KOPT-K1 (cell line): Measurements from ENCODE around the gene RELT.

Experiments used
- H3K27ac ChIP-seq: fragments of 200-600 bp; sonication (generic); 2 replicates; pipeline ENCODE4 v1.5.1; 2016; ENCODE audit warnings: antibody characterized with exemption, mild to moderate bottlenecking, low read depth, low read length; ENCODE audit not compliant: poor library complexity, severe bottlenecking
- H3K36me3 ChIP-seq: fragments of 200-600 bp; sonication (generic); 2 replicates; pipeline ENCODE4 v1.5.1; 2017; ENCODE audit warnings: antibody characterized with exemption, mild to moderate bottlenecking, low read length, moderate library complexity; ENCODE audit not compliant: insufficient read depth
- H3K9me3 ChIP-seq: fragments of 200-600 bp; sonication (generic); 2 replicates; pipeline ENCODE4 v1.5.1; 2017; ENCODE audit warnings: antibody characterized with exemption, low read length, mild to moderate bottlenecking; ENCODE audit not compliant: insufficient read depth, poor library complexity, severe bottlenecking

Gene RELT

DNA sequence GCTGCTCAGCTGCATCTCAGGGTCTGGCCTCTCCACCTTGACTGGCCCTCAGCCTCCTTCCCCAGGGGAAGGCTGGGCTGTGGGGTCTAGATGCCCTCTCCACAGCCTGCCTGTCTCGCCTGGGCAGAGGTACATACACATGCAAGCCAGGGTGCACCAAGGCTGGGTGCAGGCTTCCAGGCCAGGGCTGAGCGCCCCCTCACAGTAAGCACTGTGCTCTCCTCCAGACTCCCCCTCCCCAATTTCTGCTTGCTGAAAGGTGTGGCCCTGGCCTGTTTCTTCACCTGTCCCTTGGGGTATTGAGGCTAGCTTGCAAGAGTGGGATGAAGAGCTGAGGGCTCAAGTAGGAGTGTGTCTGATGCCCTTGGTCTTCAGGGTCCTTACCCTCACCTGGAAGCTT is 22.5 kb downstream of the RELT start:
- no peak overlapping the region for H3K27ac ChIP-seq
- H3K36me3 ChIP-seq, result peaks cover 57% of the 10 kb centered on the region

DNA sequence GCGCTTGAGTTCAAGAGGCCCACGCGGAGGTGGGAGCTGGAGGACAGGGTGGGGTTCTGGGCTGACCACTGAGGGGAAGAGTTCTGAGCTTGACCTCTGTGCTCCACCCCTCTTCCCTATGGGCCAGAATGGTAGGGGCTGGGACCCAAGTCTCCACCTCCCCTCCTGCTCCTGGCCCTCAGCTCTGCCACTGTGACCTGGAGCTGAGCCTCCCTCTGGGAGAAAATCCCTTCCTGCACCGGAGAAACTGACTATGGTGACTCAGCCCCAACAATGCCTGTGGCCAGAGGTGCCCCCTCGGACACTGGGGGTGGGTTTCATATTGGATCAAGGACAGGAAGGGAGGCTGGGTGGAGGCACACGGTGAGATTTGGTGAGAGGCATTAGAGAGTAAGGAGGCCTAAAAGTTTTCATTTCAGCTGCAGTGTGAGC is 23.0 kb downstream of the RELT start:
- H3K27ac ChIP-seq, result no peak overlapping the region
- peaks cover 56% of the 10 kb centered on the region for H3K36me3 ChIP-seq
- no peaks in the 10 kb centered on the region for H3K9me3 ChIP-seq

More for the DNA sequence above, 22.5 kb downstream of the RELT start:
- no peaks in the 10 kb centered on the region for H3K9me3 ChIP-seq

DNA sequence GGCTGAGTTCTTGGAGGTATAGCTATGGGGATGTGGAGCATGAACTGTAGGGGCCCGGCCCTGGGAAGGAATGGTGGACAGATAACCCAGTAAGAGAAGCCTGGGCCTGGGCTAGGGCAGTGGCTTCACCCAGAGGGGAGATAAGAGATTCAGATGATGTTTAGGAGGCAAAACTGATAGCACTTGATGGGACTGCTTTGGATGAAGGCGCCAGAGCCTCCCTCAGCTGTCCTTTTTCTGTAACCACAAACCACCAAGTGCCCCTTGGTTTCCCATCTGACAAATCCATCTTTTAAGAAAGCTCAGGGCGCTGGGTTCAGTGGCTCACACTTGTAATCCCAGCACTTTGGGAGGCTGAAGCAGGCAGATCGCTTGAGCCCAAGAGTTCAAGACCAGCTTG is 23.4 kb downstream of the RELT start:
- Histone ChIP-seq H3K36me3 (peaks cover 52% of the 10 kb centered on the region), H3K27ac (no peak overlapping the region), H3K9me3 (no peaks in the 10 kb centered on the region)

DNA sequence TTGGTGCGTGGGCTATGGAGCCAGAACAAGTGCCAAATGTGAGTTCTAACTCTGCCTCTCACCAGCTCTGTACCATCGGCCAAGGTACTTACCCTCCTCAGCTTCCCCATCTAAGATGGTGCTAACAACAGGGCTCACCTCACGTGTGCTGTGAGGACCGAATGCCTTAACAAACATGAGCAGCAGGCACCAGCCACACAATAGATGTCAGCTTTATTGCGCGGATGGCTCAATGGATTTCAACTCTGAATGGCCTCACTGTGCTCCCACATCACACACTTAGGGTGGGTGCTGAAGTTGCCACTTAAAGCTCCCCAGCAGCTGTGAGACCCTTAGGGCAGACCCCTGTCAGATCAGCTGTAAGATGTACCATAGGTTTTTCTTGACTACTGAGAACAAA is 24.1 kb downstream of the RELT start:
- no peak overlapping the region for H3K27ac ChIP-seq
- H3K9me3 ChIP-seq, result no peaks in the 10 kb centered on the region
- H3K36me3 ChIP-seq, result peaks cover 51% of the 10 kb centered on the region

DNA sequence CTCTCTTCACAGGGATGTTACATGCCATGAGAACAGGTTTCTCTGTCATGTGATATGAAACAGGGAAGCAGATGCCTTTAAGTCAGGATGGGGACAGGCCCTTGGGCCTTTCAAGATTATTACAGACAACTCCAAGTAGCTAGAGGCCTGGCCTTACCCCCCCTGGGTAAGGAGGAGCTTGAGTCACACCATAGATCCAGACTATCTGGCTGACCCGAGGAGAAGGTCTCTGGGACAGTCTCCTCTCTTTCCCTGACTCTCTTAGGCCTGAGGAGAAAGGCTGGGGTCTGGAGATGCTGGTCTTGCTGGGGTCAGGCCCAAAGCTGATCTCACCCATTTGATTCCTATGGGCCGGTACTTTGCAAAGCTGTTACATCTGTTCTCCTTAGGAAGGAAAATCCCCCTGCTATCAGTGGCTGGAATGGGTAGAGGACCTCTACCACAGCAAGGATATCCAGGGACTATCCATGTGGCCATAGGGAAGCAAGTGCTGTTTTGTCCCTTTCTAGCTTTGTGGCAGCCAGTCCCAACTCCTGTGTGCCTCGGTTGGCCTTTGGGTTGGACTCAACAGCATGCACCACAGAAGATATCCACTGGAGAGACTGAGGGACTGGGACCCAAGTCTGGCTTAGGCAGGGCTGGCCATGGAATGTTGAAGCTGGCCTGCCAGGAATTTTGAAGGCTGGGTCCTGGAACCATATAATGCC is 25.2 kb downstream of the RELT start:
- peaks cover 50% of the 10 kb centered on the region for H3K36me3 ChIP-seq
- no peak overlapping the region for H3K27ac ChIP-seq
- no peaks in the 10 kb centered on the region for H3K9me3 ChIP-seq

DNA sequence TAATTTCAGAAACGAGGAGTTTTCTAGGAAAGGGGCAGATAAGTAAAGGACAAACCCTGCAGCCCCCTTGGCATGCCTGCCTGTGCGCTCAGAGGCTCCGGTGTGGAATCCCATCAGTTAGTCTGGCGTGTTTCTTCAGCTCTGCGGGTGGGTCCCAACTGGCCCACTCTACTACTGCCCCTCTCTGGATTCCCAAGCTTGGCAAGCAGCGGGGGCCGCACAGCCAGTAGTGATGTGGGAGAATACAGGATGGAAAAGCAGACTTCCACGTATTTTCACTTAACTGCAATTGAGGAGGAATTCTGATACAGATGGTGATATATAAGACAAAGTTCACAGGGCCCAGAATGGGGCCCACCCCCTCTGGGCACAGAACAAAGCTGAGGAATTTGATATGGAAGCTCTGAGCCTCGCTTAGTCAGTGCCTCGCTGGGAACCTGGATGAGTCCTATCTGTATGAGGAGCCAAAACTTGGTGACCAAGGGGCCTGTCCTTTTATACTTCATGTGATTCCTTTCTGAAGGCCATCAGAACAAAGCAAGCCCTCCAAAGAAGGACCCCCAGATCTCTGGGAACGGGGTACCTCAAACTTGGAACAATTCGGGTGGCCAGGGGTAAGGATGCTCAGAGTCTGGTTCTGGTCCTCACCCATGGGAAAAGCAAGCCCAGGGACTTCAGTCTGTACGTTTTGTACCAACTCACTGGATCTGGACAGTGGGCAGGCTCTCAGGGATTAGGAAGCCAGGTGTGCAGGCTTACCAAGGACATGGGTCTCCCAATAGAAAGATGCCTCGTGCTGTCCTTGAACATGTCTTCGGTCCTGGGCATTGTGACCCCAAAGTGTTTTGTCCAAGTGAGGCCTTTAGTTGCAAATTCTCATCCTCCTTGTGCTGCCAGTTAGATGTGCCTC is 26.0 kb downstream of the RELT start:
- Histone ChIP-seq H3K9me3 (no peaks in the 10 kb centered on the region), H3K36me3 (peaks cover 51% of the 10 kb centered on the region), H3K27ac (no peak overlapping the region)

DNA sequence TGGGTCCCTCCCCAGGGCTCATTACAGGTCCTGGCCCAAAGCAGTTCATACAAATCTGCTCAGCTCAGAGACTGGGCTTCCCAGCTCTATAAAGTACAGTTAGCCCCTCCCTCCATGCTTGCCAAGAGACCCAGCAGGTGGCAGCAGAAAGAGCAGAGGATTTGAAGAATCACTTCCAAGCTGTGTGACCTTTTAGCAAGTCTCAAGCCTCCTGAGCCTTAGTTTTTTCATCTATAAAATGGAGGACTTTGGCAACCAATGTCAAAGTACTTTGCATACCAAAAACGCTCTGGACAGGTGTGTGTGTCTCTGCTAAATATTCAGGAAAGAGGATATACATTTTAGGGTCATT is 26.6 kb downstream of the RELT start:
- Histone ChIP-seq H3K27ac (no peak overlapping the region), H3K36me3 (peaks cover 51% of the 10 kb centered on the region), H3K9me3 (no peaks in the 10 kb centered on the region)

DNA sequence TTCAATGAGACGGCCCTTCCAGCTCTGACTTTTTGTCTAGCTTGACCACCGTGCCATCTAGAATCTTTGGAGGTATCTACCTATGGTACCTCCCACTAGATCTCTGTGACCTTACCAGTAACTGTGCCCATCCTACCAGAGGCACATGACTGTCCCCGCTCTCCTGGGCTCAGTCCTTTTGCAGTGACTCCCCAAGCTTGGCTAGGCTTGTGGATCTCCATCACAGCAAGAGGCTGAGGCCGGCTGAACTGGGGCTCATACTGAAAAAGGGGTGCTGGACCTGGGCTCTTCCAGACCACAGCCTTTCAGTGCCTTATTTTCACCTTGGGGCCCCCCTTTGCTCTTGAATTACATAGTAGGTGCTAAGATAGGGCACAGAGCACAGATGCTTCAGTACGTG is 27.3 kb downstream of the RELT start:
- H3K36me3 ChIP-seq, result peaks cover 52% of the 10 kb centered on the region
- H3K27ac ChIP-seq, result no peak overlapping the region
- no peaks in the 10 kb centered on the region for H3K9me3 ChIP-seq

DNA sequence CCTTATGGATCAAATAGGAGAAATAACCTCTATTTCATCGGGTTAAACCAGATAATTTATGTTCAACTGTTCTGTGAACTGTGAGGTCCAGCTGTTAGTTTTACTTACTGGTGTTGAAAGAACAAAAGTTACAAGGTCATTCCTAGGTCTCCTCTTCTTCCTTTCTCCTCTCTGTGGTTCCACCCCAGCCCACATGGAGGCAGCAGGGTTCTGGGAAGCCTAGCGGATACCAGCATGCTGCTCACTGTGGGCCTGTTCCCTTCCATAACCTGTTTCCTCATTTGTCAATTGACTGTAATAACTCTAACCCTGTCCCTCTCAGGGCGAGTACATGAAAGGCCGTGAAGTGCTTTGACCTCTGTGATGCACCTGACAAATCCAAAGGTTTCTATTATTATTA is 27.8 kb downstream of the RELT start:
- Histone ChIP-seq H3K36me3 (peaks cover 54% of the 10 kb centered on the region), H3K27ac (no peak overlapping the region), H3K9me3 (no peaks in the 10 kb centered on the region)

DNA sequence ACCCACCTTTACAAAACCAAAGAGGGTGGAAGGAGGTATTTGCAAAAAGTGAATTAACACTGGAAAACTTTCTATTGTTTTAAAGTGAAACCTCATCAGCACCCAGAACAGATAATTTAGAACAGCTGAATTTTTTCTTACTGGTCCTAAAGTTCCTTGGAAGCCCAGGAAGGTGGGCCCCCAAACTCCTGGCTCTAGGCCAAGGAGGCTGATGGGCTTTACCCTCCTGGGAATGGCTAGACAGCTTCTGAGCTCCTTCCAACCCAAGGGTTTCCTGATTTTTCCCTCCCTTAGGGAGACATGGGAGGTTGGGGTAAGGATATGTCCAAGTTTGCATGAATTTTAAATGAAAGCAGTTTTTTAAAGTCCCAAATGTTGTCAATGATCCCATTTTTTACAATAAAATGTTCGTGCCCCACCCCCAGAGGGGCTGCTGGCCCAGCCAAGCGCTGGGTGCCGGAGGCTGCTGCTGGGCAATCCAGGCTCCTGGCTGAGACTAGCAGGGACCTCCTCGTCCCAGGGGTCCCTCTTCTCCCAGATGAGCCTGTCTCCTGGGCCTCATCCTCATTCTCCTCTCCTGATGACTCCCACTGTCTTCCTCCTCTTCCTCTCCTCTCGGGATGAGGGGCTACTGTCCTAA is 28.4 kb downstream of the RELT start:
- Histone ChIP-seq H3K27ac (no peak overlapping the region), H3K36me3 (peaks cover 60% of the 10 kb centered on the region), H3K9me3 (no peaks in the 10 kb centered on the region)

DNA sequence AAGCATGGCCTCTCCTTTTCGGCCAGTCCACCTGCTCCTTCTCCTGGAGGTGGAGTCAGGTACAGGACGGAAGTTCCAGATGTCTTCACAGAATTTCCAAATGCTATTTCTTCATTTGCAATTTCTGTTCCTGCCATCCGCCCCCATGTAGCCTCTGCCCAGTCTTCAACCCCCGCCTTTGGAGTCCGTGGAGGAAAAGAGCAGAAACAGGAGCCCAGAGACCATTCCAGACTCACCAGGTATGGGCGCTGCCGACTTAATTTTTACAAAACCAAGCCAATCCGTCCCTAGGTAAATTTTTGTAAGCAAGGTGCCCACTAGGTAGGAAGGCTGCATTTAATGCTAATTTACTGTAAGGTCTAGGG is 28.9 kb downstream of the RELT start:
- H3K9me3 ChIP-seq, result no peaks in the 10 kb centered on the region
- H3K27ac ChIP-seq, result no peak overlapping the region
- peaks cover 65% of the 10 kb centered on the region for H3K36me3 ChIP-seq

DNA sequence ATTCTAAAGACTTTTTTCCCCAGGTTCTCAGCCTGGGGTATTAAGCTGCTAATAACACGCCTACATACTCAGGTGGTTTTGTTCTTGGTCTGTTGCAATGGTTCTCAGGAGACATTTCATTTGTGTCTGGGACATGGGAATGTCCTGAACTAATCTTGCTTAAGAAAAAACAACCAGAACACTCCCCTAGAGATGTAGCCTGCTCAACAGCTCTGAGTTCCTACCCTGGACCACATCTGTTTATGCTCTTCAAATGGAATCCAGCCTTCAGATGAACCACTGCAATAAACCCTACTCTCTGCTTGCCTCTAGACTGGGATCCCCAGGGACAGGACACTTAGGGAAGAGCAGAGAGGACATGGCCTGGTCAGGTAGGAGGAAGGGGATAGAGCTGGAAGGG is 29.9 kb downstream of the RELT start:
- no peaks in the 10 kb centered on the region for H3K9me3 ChIP-seq

DNA sequence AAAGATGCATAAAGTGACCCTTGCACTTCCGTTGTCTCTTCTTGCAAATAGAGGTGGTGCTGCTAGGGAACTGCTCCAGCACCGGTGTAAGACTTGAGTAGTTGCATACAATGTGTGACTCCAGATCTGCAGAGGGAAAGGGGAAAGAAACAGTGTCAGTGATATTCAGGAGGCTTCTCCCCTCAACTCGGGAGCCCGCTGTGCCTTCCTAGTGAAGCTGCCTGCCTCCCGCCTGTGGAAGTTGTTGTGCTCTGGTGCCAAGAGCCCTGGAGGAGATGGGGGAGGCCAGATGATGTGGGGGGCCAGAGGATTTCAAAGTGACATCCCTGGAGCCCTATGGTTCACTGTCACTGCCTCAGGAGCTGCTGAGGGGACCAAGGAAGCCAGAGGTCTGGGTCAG is 30.4 kb downstream of the RELT start:
- H3K9me3 ChIP-seq, result no peaks in the 10 kb centered on the region
- no peak overlapping the region for H3K27ac ChIP-seq
- H3K36me3 ChIP-seq, result peaks cover 73% of the 10 kb centered on the region

More for the DNA sequence above, 29.9 kb downstream of the RELT start:
- peaks cover 75% of the 10 kb centered on the region for H3K36me3 ChIP-seq
- no peak overlapping the region for H3K27ac ChIP-seq

DNA sequence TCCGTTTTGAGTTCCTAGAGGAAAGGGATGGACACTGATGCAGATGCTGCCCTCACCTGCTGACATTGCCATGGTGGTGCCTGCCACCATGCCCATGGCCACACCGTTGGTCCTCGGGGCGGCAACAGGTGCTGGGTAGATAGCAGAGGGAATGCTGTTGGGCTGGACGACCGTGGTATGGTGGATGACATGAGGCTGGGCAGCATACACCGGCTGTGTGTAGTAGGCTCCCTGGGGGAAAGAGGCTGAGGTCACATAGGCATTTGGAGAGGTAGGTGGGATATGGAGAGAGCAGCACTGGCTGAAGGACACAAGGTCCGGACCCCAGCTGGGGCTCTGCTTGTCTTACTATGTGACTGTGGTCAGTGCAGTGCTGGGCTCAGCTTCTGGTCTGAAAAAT is 33.2 kb downstream of the RELT start:
- Histone ChIP-seq H3K36me3 (peaks cover 72% of the 10 kb centered on the region), H3K27ac (no peak overlapping the region), H3K9me3 (no peaks in the 10 kb centered on the region)

DNA sequence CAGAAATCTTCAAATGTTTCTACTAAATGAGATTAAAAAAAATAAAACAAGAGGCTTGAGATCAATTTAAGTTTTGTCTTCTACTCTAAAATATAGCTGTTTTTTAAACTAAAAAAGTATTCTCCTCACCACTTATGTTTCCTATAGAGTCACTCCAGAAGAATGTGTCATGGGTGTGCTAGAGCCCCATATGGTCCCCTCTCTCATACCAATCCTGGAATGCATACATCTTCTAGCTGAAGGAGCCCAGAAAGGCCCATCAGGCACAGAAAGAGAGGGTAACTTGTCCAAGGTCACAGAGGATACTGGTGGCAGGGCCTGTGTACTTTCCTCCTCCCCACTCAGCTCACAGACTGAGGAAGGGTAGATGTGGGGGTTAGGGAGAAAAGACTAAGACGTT is 34.4 kb downstream of the RELT start:
- no peak overlapping the region for H3K27ac ChIP-seq
- peaks cover 63% of the 10 kb centered on the region for H3K36me3 ChIP-seq
- H3K9me3 ChIP-seq, result no peaks in the 10 kb centered on the region
